GM19463 (cell line): ENCODE data around the gene TRAPPC10.

Source experiments
- ATAC-seq: cut with Tn5 transposase; IDR thresholded peaks from one replicate; pipeline ENCODE4 v1.9.1; 2021; ENCODE audit warnings: mild to moderate bottlenecking, moderate library complexity; ENCODE audit not compliant: unreplicated experiment

TRAPPC10 gene

GRCh38 chr21:44011579-44012473 lies at the start of gene TRAPPC10:
Gene TRAPPC10, plus strand, starts transcription at chr21:44012309. Its CDS starts 185 bp downstream, at chr21:44012494.
- ATAC-seq, result peak; percentile 60

GRCh38 chr21:43965911-43966585 lies 46.1 kb upstream of the TRAPPC10 start:
- no peak for ATAC-seq

- no peak for ATAC-seq
These were observed 45.1 kb upstream of the TRAPPC10 start for GRCh38 chr21:43966946-43967512.

- ATAC-seq, result no peak
These were observed 44.1 kb upstream of the TRAPPC10 start for GRCh38 chr21:43967981-43968380.

- ATAC-seq, result no peak
These were observed 43.5 kb upstream of the TRAPPC10 start for GRCh38 chr21:43968410-43969114.

- no peak for ATAC-seq
These were observed 43.0 kb upstream of the TRAPPC10 start for GRCh38 chr21:43969115-43969444.

- ATAC-seq, result no peak
These were observed 41.6 kb upstream of the TRAPPC10 start for GRCh38 chr21:43970551-43970950.

GRCh38 chr21:43971201-43971991 lies 40.7 kb upstream of the TRAPPC10 start:
- ATAC-seq, result no peak

- no peak for ATAC-seq
These were observed 40.2 kb upstream of the TRAPPC10 start for GRCh38 chr21:43971992-43972255.

GRCh38 chr21:43972850-43973633 lies 39.1 kb upstream of the TRAPPC10 start:
- ATAC-seq, result no peak

GRCh38 chr21:43973634-43973955 lies 38.5 kb upstream of the TRAPPC10 start:
- no peak for ATAC-seq

GRCh38 chr21:43974791-43975468 lies 37.2 kb upstream of the TRAPPC10 start:
- no peak for ATAC-seq

- no peak for ATAC-seq
These were observed 36.5 kb upstream of the TRAPPC10 start for GRCh38 chr21:43975469-43976098.

GRCh38 chr21:43976661-43977060 lies 35.4 kb upstream of the TRAPPC10 start:
- ATAC-seq, result no peak

- ATAC-seq, result no peak
These were observed 34.0 kb upstream of the TRAPPC10 start for GRCh38 chr21:43978060-43978459.

- no peak for ATAC-seq
These were observed 32.5 kb upstream of the TRAPPC10 start for GRCh38 chr21:43979654-43980053.

- ATAC-seq, result no peak
These were observed 30.8 kb upstream of the TRAPPC10 start for GRCh38 chr21:43981151-43981870.

GRCh38 chr21:43981871-43982210 lies 30.3 kb upstream of the TRAPPC10 start:
- no peak for ATAC-seq
